ENCODE data around the gene NPLOC4. TPM values are rescaled to one million over a fixed set of nuclear protein-coding genes. Genes with fewer than 3 reads are reported as not detected.

NPLOC4 gene
- total and polyA plus RNA-seq, 2 of the 13 experiments (the other 11 are each of a cell fraction or from before 2014, with no cell fraction given), result 57.0 to 97.0 TPM

- Histone ChIP-seq H3K27me3 (ENCODE audit: control insufficient read depth in 1 of 2, insufficient read depth in 2 of 2, low read length in 2 of 2) (no peaks in the 10 kb centered on the region), H3K27ac (ENCODE audit: extremely low read length, insufficient read depth, low read length) (no peak overlapping the region), H3K4me2 (ENCODE audit: low read depth, low read length) (no peak overlapping the region), H3K9ac (ENCODE audit: insufficient read depth, low read depth, low read length) (no peak overlapping the region), H3K9me3 (ENCODE audit: low read length) (peaks cover 7% of the 10 kb centered on the region; the same call in 1 of the 2 replicates), H2AFZ (ENCODE audit: low read length) (no peak overlapping the region), H3K79me2 (ENCODE audit: insufficient read depth, low read length) (no peaks in the 10 kb centered on the region), H4K20me1 (ENCODE audit: insufficient read depth, low read length) (no peaks in the 10 kb centered on the region), H3K4me3 (replicated peaks in 1 of 3; ENCODE audit: insufficient read depth in 1 of 3, low read depth in 2 of 3, low read length in 3 of 3) (no peak overlapping the region), H3K36me3 (replicated peaks in 1 of 2; ENCODE audit: control insufficient read depth in 1 of 2, insufficient read depth in 2 of 2, low read length in 2 of 2) (peaks cover 4 to 14% of the 10 kb centered on the region in 2 experiments), H3K4me1 (ENCODE audit: insufficient read depth, low read length) (peaks cover 13% of the 10 kb centered on the region)
- POLR2A ChIA-PET, result interaction anchor here (0.7 kb wide), 1 partner anchor 21 kb away, joined by 3 read pairs; no protein-coding TSS in a partner anchor
- intact Hi-C loops (cut with micrococcal nuclease; ENCODE audit: unreplicated experiment), result no loop called here
- no TSS peak for BruUV-seq (replicated peaks)
- FAIRE-seq (no peak), ATAC-seq (no peak; the same call in 2 of the 3 replicates), DNase-seq (ENCODE audit: low spot score) (no peak)
- WGBS (ENCODE audit: low lambda C conversion rate), result 71% methylated on average over 64 of the region's 89 CpGs
- CTCF ChIA-PET (ENCODE audit: low intra/inter-chr PET ratio, low total read pairs), result interaction anchor here (1.9 kb wide), 1 partner anchor 284 kb away, joined by 8 read pairs; no protein-coding TSS in a partner anchor
- in situ Hi-C loops (cut with HindIII; ENCODE audit: extremely low pct_ligation_motif_present, low pct_unique_long_range_greater_than_20kb), result no loop called here
- TF ChIP-seq ZNF33B (CRISPR knock-in tag; IDR thresholded peaks at IDR 0.05) (no peak), ZNF7 (CRISPR knock-in tag; IDR thresholded peaks at IDR 0.05) (no peak), AKAP8 (CRISPR knock-in tag; IDR thresholded peaks at IDR 0.05) (peak; percentile 47; the same call in 1 of the 2 replicates), DMAP1 (CRISPR knock-in tag; IDR thresholded peaks at IDR 0.05) (no peak), FOXA3 (CRISPR knock-in tag; IDR thresholded peaks at IDR 0.05) (no peak), FUBP1 (CRISPR knock-in tag; IDR thresholded peaks at IDR 0.05; ENCODE audit: borderline replicate concordance) (no peak), KLF15 (CRISPR knock-in tag; IDR thresholded peaks at IDR 0.05; ENCODE audit: borderline replicate concordance) (no peak), SIN3A (IDR thresholded peaks at IDR 0.05; ENCODE audit: borderline replicate concordance, low read depth, low read length) (no peak), KDM2A (CRISPR knock-in tag; IDR thresholded peaks at IDR 0.05; ENCODE audit: borderline replicate concordance, low read depth) (peak; percentile 58; the same call in 1 of the 2 replicates), AGO1 (IDR thresholded peaks at IDR 0.05; ENCODE audit: low read depth, low read length, poor library complexity, severe bottlenecking) (peak; percentile 95), BRF2 (CRISPR knock-in tag; IDR thresholded peaks at IDR 0.05) (no peak), SMAD1 (CRISPR knock-in tag; IDR thresholded peaks at IDR 0.05; ENCODE audit: borderline replicate concordance, low read depth) (no peak), SNAPC2 (CRISPR knock-in tag; IDR thresholded peaks at IDR 0.05) (no peak), ZBTB7A (CRISPR knock-in tag; IDR thresholded peaks at IDR 0.05) (no peak), ZNF468 (CRISPR knock-in tag; IDR thresholded peaks at IDR 0.05) (no peak), CBFB (CRISPR knock-in tag; IDR thresholded peaks at IDR 0.05) (no peak), CSRNP2 (CRISPR knock-in tag; conservative IDR thresholded peaks at IDR 0.05; ENCODE audit: low read depth) (no peak), SETDB1 (CRISPR knock-in tag; IDR thresholded peaks at IDR 0.05; ENCODE audit: borderline replicate concordance) (no peak), ZNF850 (CRISPR knock-in tag; conservative IDR thresholded peaks at IDR 0.05) (no peak), MED1 (CRISPR knock-in tag; IDR thresholded peaks at IDR 0.05) (no peak)
Measured at GRCh38 chr17:81536299-81537290, 100.3 kb downstream of the NPLOC4 start.

All from HepG2 (cell line).